Measurements from ENCODE around the gene RBKS.
"Not testable (repeated sequence)": the region's sequence is repeated elsewhere in the genome, so short reads cannot be mapped to it uniquely, and the experiment has no call there.

RBKS gene

GRCh38 chr2:27756091-27756490 is 134.1 kb downstream of the RBKS start:
- no peak for DNase-seq

GRCh38 chr2:27754831-27755230 is 135.4 kb downstream of the RBKS start:
- no peak for DNase-seq

GRCh38 chr2:27754138-27754588 is 136.0 kb downstream of the RBKS start:
- peak; percentile 75 for DNase-seq

- DNase-seq: no peak
Measured at GRCh38 chr2:27752551-27753237, 137.5 kb downstream of the RBKS start.

GRCh38 chr2:27751377-27751776 is 138.8 kb downstream of the RBKS start:
- DNase-seq: no peak

- not testable (repeated sequence) for DNase-seq
Measured at GRCh38 chr2:27748803-27749554, 141.2 kb downstream of the RBKS start.

- no peak for DNase-seq
Measured at GRCh38 chr2:27747827-27748352, 142.3 kb downstream of the RBKS start.

GRCh38 chr2:27746325-27746724 is 143.9 kb downstream of the RBKS start:
- DNase-seq: no peak

GRCh38 chr2:27745494-27745893 is 144.7 kb downstream of the RBKS start:
- not testable (repeated sequence) for DNase-seq

GRCh38 chr2:27742571-27742970 is 147.6 kb downstream of the RBKS start:
- DNase-seq: no peak

GRCh38 chr2:27741673-27742072 is 148.5 kb downstream of the RBKS start:
- no peak for DNase-seq

- no peak for DNase-seq
Measured at GRCh38 chr2:27739058-27739373, 151.2 kb downstream of the RBKS start.

GRCh38 chr2:27738349-27739057 is 151.7 kb downstream of the RBKS start:
- no peak for DNase-seq

- DNase-seq: peak; percentile 80
Measured at GRCh38 chr2:27737676-27738348, 152.4 kb downstream of the RBKS start.

GRCh38 chr2:27736890-27737204 is 153.3 kb downstream of the RBKS start:
- DNase-seq: no peak

GRCh38 chr2:27736031-27736889 is 153.9 kb downstream of the RBKS start:
- DNase-seq: no peak

- peak; percentile 79 for DNase-seq
Measured at GRCh38 chr2:27735263-27735904, 154.8 kb downstream of the RBKS start.

- DNase-seq: no peak
Measured at GRCh38 chr2:27734305-27734704, 155.9 kb downstream of the RBKS start.

Data from fibroblast of skin of right biceps (primary cell).